HepG2 (cell line): ENCODE measurements around the gene NADK2. TPM values are rescaled to one million over a fixed set of nuclear protein-coding genes. Genes with fewer than 3 reads are reported as not detected.
A peak's percentile ranks its signal among the peaks of the same experiment; 100 is the strongest.

Source experiments
- AKAP8 ChIP-seq: sonication (generic); formaldehyde crosslinking; IDR thresholded peaks from 2 replicates; pipeline ENCODE4 v1.5.1; 2020; ENCODE audit warnings: mild to moderate bottlenecking, missing genetic modification reagents
- CREB1 ChIP-seq, 2 experiments: fragments of 450-650 bp in 1 of 2; IDR thresholded peaks; 2 replicates each; pipeline ENCODE4 v1.6.1; 2016 to 2017; ENCODE audit warnings: control low read depth in 1 of 2, mild to moderate bottlenecking in 1 of 2, missing compliant biosample characterization in 1 of 2, missing genetic modification characterization in 1 of 2
- HOXD1 ChIP-seq: sonication (generic); formaldehyde crosslinking; IDR thresholded peaks from 2 replicates; pipeline ENCODE4 v1.5.0; 2020; ENCODE audit warnings: missing genetic modification reagents
- ISL2 ChIP-seq: sonication (generic); formaldehyde crosslinking; IDR thresholded peaks from 2 replicates; pipeline ENCODE4 v1.5.0; 2020; ENCODE audit warnings: missing genetic modification reagents
- KLF12 ChIP-seq: sonication (generic); formaldehyde crosslinking; IDR thresholded peaks from 2 replicates; pipeline ENCODE4 v1.4.0; 2020; ENCODE audit warnings: missing genetic modification reagents, borderline replicate concordance
- KLF9 ChIP-seq: IDR thresholded peaks from 2 replicates; pipeline ENCODE4 v1.6.1; 2016; ENCODE audit warnings: low read depth
- MEIS1 ChIP-seq: sonication (generic); formaldehyde crosslinking; IDR thresholded peaks from 2 replicates; pipeline ENCODE4 v1.9.0; 2021; ENCODE audit warnings: mild to moderate bottlenecking, missing genetic modification reagents, moderate library complexity, borderline replicate concordance
- NKX3-1 ChIP-seq: sonication (generic); formaldehyde crosslinking; IDR thresholded peaks from 2 replicates; pipeline ENCODE4 v1.5.0; 2020; ENCODE audit warnings: missing genetic modification reagents
- RBAK ChIP-seq: sonication (generic); formaldehyde crosslinking; IDR thresholded peaks from 2 replicates; pipeline ENCODE4 v1.5.1; 2020; ENCODE audit warnings: mild to moderate bottlenecking, missing genetic modification reagents
- SOX6 ChIP-seq, 2 experiments: fragments of 450-650 bp in 1 of 2; sonication (generic) in 1 of 2; formaldehyde crosslinking in 1 of 2; IDR thresholded peaks; 2 replicates each; pipeline versions ENCODE4 v1.4.0 to v1.6.1; 2017 to 2020; ENCODE audit warnings: antibody characterized with exemption in 1 of 2, mild to moderate bottlenecking in 1 of 2, missing genetic modification reagents in 1 of 2
- STAT6 ChIP-seq: sonication (generic); formaldehyde crosslinking; IDR thresholded peaks from 2 replicates; pipeline ENCODE4 v1.4.0; 2020; ENCODE audit warnings: missing genetic modification reagents, mild to moderate bottlenecking, borderline replicate concordance
- THAP8 ChIP-seq: sonication (generic); formaldehyde crosslinking; IDR thresholded peaks from 2 replicates; pipeline ENCODE4 v1.5.1; 2020; ENCODE audit warnings: missing genetic modification reagents, mild to moderate bottlenecking, borderline replicate concordance
- TMF1 ChIP-seq: sonication (generic); formaldehyde crosslinking; IDR thresholded peaks from 2 replicates; pipeline ENCODE4 v1.8.1; 2022; ENCODE audit warnings: low read depth, missing genetic modification reagents
- ZFP91 ChIP-seq: sonication (generic); formaldehyde crosslinking; IDR thresholded peaks from 2 replicates; pipeline ENCODE4 v1.9.0; 2022; ENCODE audit warnings: missing genetic modification reagents, mild to moderate bottlenecking, borderline replicate concordance
- ZFX ChIP-seq: sonication (generic); formaldehyde crosslinking; IDR thresholded peaks from 2 replicates; pipeline ENCODE4 v1.4.0; 2020; ENCODE audit warnings: mild to moderate bottlenecking, low read depth, missing genetic modification reagents, moderate library complexity
- ZNF10 ChIP-seq: sonication (generic); formaldehyde crosslinking; IDR thresholded peaks from 2 replicates; pipeline ENCODE4 v1.4.0; 2020; ENCODE audit warnings: mild to moderate bottlenecking, low read depth, missing genetic modification reagents, borderline replicate concordance
- ZNF574 ChIP-seq: sonication (generic); formaldehyde crosslinking; IDR thresholded peaks from 2 replicates; pipeline ENCODE4 v1.4.0; 2020; ENCODE audit warnings: missing genetic modification reagents
- ZNF776 ChIP-seq: sonication (generic); formaldehyde crosslinking; IDR thresholded peaks from 2 replicates; pipeline ENCODE4 v1.4.0; 2020; ENCODE audit warnings: mild to moderate bottlenecking, missing genetic modification reagents
- ZNF891 ChIP-seq: sonication (generic); formaldehyde crosslinking; IDR thresholded peaks from 2 replicates; pipeline ENCODE4 v1.5.0; 2020; ENCODE audit warnings: mild to moderate bottlenecking, missing genetic modification reagents
- polyA plus RNA-seq, 8 experiments: library from polyadenylated mRNA; depleted of rRNA in 3 of 8; stranded (reverse) in 7 of 8; unstranded in 1 of 8; fragments of >200 nt; fragmentation: Illumina TruSeq in 4 of 8; extraction: Trizol in 4 of 8; gene quantifications; 2 replicates each; pipeline versions ENCODE4 v1.2.1 to v1.2.3, GENCODE V29; 2011 to 2016; ENCODE audit warnings: low read depth in 4 of 8, missing spikeins in 1 of 8, mixed read lengths in 1 of 8; ENCODE audit not compliant: insufficient read depth in 1 of 8
- total RNA-seq, 5 experiments: library from RNA; depleted of rRNA; stranded (reverse); fragments of >200 nt; fragmentation: Illumina TruSeq; extraction: Trizol; gene quantifications; 2 replicates each; pipeline ENCODE4 v1.2.3, GENCODE V29; 2016; ENCODE audit warnings: low read depth in 1 of 5

Gene NADK2
- total and polyA plus RNA-seq, 2 of the 13 experiments (the other 11 are each of a cell fraction or from before 2014, with no cell fraction given) = 13.9 to 71.4 TPM

GRCh38 chr5:36150676-36151433 is 90.9 kb downstream of the NADK2 start (continued):
- peak; percentile 13; the same call in 1 of the 2 replicates for TF ChIP-seq KLF12
- 0 out of 2 replicates have a peak, but pooled peaks have one; percentile 9 for TF ChIP-seq ZNF891
- 0 out of 2 replicates have a peak, but pooled peaks have one; percentile 23 for TF ChIP-seq ZNF574 (CRISPR knock-in tag)
- TF ChIP-seq STAT6 (CRISPR knock-in tag) = no peak
- no peak for TF ChIP-seq TMF1 (CRISPR knock-in tag)
- peak; percentile 83 for TF ChIP-seq CREB1 (IDR thresholded peaks at IDR 0.05)
- peak; percentile 89 for TF ChIP-seq CREB1 (CRISPR knock-in tag; IDR thresholded peaks at IDR 0.05)
- no peak for TF ChIP-seq MEIS1
- TF ChIP-seq SOX6 (IDR thresholded peaks at IDR 0.05) = no peak
- TF ChIP-seq SOX6 (CRISPR knock-in tag; IDR thresholded peaks at IDR 0.05) = 0 out of 2 replicates have a peak, but pooled peaks have one; percentile 30
- TF ChIP-seq ZFX (CRISPR knock-in tag) = no peak
- TF ChIP-seq RBAK (CRISPR knock-in tag) = no peak
- TF ChIP-seq HOXD1 (CRISPR knock-in tag) = no peak
- no peak for TF ChIP-seq AKAP8
- no peak for TF ChIP-seq ZNF10 (CRISPR knock-in tag)
- TF ChIP-seq ZFP91 = no peak
- no peak for TF ChIP-seq KLF9
- no peak for TF ChIP-seq THAP8
- 0 out of 2 replicates have a peak, but pooled peaks have one; percentile 40 for TF ChIP-seq NKX3-1 (CRISPR knock-in tag)
- TF ChIP-seq ZNF776 = 0 out of 2 replicates have a peak, but pooled peaks have one; percentile 38
- peak; percentile 26; the same call in 1 of the 2 replicates for TF ChIP-seq ISL2 (CRISPR knock-in tag)
